DOHH2 (cell line): Measurements from ENCODE around the gene CRTAP.

Source experiments
- CTCF ChIP-seq: fragments of 200-600 bp; sonication (generic); IDR thresholded peaks from one replicate; pipeline ENCODE4 v1.5.1; 2014; ENCODE audit warnings: antibody characterized with exemption, mild to moderate bottlenecking, low read depth, low read length; ENCODE audit not compliant: poor library complexity, severe bottlenecking
- EZH2phosphoT487 ChIP-seq: fragments of 200-600 bp; sonication (generic); IDR thresholded peaks from 2 replicates; pipeline ENCODE4 v1.6.1; 2017; ENCODE audit warnings: borderline replicate concordance, mild to moderate bottlenecking, antibody characterized with exemption, low read length, moderate library complexity, mixed read lengths

GRCh38 chr3:33131331-33132018 is 17.7 kb downstream of the CRTAP start:
- TF ChIP-seq CTCF (peak; percentile 78), EZH2phosphoT487 (no peak)
